ENCODE measurements around the gene SLF2.
A peak's percentile ranks its signal among the peaks of the same experiment; 100 is the strongest.

The SLF2 gene

GRCh38 chr10:100980711-100981110 is 67.9 kb downstream of the SLF2 start:
- DNase-seq (ENCODE audit: low spot score), result peak; percentile 34

GRCh38 chr10:100981178-100981772 is 68.5 kb downstream of the SLF2 start:
- peak; percentile 17 for DNase-seq (ENCODE audit: low spot score)

DNA sequence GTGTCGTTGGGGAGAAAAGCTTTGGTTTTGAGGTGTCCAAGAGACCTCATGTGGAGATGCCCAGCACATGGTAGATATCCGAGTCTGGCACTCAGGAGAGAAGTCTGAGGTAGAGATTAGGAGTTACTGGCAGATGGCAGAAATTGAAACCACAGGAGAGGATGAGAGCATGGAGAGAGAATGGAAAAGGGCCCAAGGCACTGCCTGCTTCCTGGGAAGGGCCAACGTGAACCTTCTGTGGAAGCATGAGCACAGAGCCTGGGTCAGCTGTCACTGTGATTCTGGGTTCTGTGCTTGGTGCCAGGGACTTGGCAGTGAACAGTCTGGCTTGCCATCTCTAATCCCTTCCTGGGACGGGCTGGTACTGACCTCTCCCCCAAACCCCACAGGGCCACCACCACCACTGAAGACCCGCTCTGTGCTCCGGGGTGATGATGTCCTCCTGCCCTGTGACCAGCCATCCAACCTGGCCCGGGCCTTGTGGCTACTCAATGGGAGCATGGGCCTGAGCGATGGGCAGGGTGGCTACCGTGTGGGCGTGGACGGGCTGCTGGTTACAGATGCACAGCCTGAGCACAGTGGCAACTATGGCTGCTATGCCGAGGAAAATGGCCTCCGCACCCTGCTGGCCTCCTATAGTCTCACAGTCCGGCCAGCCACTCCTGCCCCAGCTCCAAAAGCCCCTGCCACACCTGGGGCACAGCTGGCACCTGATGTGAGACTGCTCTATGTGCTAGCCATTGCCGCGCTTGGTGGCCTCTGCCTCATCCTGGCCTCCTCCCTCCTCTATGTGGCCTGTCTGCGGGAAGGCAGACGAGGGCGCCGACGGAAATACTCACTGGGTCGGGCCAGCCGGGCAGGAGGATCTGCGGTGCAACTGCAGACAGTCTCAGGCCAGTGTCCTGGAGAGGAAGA is 70.4 kb downstream of the SLF2 start:
- peak; percentile 63 for DNase-seq (ENCODE audit: low spot score)

GRCh38 chr10:100983868-100984671 is 71.3 kb downstream of the SLF2 start:
- peak; percentile 47 for DNase-seq (ENCODE audit: low spot score)

- no peak for DNase-seq (ENCODE audit: low spot score)
These were observed 72.0 kb downstream of the SLF2 start for GRCh38 chr10:100984672-100985177.

DNA sequence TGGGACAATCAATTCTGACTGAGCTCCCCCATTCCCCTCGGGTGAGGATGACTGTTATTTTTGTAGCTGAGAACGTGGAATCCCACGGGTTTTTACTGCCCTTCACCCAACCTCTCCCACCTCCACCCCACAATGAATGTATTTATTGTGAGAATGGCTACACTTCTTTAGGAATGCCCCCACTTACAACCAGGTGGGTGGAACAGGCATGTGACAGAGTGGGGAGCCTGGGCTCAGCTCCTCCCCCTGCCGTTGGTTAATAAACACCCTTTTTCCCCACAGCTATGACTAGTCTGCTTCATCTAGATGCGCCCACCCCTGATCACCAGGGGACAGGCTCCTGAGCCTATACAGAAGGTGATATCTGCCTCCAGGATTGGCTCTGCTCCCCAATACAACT is 72.6 kb downstream of the SLF2 start:
- no peak for DNase-seq (ENCODE audit: low spot score)

GRCh38 chr10:100986623-100986951 is 73.8 kb downstream of the SLF2 start:
- DNase-seq (ENCODE audit: low spot score), result no peak

DNA sequence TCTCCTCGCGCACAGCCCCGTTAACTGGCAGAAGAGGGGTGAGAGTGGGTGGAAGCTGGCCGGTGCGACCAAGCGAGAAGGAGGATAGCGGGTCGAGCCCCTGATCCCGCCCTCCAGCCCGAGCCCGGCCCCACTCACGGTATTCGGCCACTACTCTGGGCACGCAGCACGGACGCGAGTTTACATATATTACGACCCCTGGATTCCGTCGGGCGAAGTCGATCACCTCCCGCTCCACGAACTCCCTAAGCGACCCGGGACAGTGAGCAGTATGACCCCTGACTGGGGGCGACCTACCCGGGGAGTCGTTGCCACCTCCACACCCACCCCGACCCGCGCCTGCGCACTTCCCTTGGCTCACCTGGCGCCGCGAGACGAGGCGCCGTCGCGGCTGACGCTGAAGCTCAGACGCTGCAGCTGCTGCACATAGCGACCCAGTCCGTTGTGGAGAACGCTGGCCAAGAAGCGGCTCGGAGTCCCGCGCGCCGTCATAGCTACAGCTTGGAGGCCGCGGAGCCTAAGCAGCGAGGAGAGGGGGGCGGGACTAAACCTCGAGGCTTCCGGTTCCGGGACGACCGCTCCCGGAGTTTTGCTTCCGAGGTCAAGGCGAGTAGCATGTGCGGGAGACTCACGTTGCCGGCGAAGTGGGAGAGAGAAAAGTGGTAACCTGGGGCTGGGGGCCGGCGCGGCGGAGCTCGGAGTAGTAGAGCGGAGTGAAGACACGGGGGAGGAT is 74.4 kb downstream of the SLF2 start, which contains the start of the genes MRPL43 and TWNK:
MRPL43 (minus strand) TSS at position 546 of the 733 bp plus-strand sequence; CDS start at position 492, 54 bp downstream.
TWNK (plus strand) TSS at position 592 of the 733 bp plus-strand sequence. CDS start 668 bp downstream, outside the sequence.
- DNase-seq (ENCODE audit: low spot score), result peak; percentile 91

DNA sequence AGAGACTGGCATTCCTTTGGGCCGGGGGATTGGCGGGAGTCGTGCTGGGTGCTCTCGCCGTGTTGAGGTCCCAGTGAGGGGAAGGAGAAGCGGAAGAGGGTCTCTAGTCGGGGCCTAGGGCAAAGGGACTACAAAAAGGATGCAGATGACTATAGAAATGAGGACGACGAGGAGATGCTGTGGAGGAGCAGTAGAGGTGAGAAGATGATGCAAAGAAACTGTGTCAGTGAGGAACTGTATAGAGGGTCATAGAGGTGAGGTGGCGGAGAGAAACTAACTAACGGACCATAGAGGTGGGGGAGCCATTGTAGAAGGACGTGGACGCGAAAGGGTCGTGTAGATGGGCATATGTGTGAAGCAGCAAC is 74.9 kb downstream of the SLF2 start:
- DNase-seq (ENCODE audit: low spot score), result no peak

GRCh38 chr10:100988166-100988565 is 75.4 kb downstream of the SLF2 start:
- DNase-seq (ENCODE audit: low spot score), result no peak

DNA sequence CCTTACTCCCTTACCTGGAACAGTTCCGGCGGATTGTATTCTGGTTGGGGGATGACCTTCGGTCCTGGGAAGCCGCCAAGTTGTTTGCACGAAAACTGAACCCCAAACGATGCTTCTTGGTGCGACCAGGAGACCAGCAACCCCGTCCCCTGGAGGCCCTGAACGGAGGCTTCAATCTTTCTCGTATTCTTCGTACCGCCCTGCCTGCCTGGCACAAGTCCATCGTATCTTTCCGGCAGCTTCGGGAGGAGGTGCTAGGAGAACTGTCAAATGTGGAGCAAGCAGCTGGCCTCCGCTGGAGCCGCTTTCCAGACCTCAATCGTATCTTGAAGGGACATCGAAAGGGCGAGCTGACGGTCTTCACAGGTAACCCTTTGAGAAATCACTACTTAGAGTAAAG is 76.3 kb downstream of the SLF2 start:
- no peak for DNase-seq (ENCODE audit: low spot score)

DNA sequence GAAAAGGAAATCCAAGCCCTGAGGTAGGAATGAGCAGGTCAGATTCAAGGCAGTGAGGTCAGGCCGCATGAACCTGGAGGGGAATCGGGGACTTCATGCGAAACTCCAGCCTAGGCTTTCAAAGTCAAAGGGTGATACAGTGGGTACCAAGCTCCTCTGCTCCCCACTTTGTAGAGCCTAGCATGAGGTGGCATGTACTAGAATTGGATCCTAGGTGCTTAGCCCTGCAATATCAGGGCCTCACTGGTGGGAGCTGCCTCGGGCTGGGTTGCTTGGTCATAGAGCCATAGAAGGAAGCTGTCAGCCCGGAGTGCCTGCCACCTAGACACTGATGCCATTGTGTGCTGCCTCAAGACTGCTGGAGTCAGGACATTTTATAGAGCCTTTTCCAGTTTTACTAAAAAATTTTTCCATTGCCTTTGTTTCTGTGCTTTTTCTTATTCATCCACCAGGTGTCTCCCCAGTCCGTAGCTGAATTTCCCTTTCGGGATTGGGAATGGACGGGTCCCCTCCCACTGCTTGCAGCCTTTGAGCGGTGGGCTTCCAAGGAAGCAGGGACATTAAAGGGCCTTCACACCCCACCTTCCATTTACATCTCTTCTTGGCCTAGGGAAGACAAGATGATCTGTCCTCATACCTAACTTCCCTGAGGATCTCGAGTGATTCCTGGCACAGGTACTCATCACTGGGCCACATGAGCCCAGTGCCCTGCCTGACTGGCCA is 81.4 kb downstream of the SLF2 start:
- DNase-seq (ENCODE audit: low spot score), result peak; percentile 73

GRCh38 chr10:100995181-100995580 is 82.4 kb downstream of the SLF2 start:
- DNase-seq (ENCODE audit: low spot score), result no peak

- no peak for DNase-seq (ENCODE audit: low spot score)
These were observed 84.1 kb downstream of the SLF2 start for GRCh38 chr10:100996678-100997359.

DNA sequence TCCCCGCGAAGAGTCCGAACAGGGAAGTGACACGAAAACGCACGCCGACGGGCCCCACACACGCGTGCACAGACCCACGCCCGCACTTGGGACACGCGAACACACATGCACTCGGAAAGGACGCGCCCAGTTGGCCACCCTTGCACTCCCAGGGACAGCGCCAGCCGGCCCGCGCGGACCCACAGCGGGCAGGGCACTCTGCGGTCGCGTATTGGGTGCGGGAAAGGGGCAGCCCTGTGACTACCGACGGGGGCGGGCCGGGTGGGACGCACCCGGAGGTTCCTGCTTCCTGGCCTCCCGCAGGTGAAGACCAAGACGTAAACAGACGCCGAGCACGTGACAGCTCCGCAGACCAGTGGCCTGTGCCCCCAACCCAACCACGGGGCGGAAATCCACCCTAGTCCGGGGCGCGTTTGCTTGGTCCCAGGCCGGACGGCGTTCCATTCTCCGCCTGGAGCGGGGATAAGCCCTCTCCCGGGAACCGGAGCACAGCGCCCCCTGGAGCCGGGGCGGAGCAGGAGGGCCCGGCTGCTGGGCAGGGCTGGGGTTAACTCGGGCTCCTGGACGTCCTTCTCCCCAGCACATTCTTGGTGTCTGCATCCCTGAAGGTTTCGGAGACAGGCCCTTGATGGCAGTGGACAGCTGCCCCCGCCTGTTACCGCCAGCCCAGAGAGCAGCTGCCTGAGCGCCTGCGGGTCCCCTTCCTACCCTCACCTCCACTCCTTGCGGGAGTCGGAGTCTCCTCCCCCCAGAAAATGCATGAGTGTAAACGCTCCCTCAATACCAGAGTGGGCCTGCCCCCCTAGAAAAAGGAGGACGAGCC is 84.8 kb downstream of the SLF2 start:
- no peak for DNase-seq (ENCODE audit: low spot score)

- DNase-seq (ENCODE audit: low spot score), result peak; percentile 93
These were observed 85.6 kb downstream of the SLF2 start for GRCh38 chr10:100998183-100998990.

DNA sequence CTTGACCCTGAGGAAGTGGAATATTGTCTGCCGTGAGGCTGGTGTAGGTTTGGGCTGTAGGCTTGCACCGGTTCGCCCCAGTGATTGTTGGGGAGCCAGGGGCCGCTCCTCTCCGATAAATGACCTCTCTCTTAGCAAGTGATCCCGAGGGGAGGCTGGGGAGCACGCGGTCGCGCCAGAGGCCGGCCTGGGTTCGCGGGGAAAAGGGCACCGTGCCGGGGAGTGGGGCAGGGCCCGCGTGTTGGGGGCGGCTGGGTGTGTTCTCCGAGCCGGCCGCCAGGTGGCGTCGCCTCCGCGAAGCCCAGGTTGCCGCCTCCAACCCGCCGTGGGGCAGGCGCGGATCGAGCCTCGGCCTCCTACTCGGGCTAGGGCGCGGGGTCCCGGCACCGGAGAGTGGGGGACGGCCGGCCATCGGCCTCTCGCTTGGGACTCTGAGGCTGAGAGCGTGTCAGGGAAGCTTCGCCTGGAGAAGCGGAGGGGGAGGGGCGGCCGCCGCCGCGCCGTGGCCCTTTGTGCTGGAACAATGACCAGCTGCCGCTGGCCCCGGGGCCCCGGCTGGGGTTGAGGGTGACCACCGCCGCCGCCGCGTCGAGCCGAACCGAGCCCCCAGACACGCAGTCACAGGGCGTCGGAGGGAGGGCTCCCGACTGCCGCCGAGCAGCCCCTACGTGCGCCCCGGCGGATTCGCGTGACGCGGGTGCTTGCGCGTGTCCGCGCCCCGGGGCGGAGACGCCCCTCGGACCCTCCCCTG is 86.4 kb downstream of the SLF2 start:
- DNase-seq (ENCODE audit: low spot score), result peak; percentile 91

DNA sequence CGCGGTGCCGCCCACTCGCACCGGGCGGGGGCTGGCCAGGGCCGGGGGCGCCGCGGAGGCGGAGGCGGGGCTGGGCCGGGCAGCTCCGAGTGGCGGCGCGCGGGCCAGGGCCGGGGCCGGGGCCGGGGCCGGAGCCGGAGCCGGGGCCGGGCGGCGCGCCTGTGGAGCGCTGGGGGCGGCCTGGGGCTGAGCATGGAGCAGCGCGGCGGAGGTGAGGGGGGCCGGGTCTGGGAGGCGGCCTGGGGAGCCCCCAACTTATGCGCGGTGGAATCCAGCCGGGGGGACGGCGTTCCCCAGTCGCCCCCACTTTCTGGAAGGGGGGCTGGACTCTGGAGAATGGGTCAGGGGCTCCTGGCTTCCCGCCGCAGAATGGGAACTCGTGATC is 87.0 kb downstream of the SLF2 start, which contains the start of gene LZTS2:
LZTS2 (plus strand) TSS at position 67 of the 385 bp plus-strand sequence. CDS start 2,731 bp downstream, outside the sequence.
- no peak for DNase-seq (ENCODE audit: low spot score)

Measured in left forelimb (tissue), 1 donor.